LNCAP (cell line): ENCODE measurements around the gene CTBP2.

Experiments
- CTCF ChIP-seq: fragments of 450-650 bp; IDR thresholded peaks from 2 replicates; pipeline ENCODE4 v1.5.1; 2017; ENCODE audit warnings: mild to moderate bottlenecking

Gene CTBP2

GRCh38 chr10:125035588-125036295, 124.6 kb downstream of the CTBP2 start:
- TF ChIP-seq CTCF, result no peak

DNA sequence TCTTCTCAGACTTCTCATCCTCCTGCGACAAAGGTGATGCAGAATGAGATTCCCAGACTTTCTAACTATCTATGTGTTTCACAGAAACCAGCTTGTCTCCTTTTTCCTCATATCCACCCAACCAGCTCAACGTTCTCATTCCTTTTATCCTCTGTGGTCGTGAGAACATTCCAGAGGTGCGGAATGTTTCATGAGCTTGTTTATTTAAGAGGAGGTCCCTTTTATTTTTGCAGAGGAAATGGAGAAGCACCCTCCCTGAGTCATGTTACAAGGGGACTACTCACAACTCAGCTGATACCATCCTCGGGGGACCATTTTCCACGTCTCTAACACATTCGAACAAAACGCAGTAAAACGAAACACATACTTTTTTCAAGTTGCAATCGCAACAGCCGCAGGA, 125.2 kb downstream of the CTBP2 start:
- no peak for TF ChIP-seq CTCF

DNA sequence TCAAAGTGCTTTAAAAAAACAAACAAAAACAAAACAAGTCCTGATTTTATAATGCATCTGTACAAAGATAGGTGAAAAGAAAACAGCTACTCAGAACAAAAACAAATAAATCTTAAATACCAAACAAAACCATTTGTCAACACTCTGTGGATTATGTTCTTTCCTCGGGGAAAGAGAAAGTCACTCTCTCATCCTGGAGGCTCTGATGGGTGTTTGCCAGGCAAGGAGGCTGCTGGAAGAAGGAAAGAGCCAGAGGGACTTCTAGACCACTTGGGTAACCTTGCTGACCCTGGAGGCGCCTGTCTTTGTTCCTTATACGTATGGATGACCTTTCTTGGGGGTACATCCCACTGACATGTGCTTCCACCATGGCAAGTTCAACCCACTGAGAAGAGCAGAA, 125.7 kb downstream of the CTBP2 start:
- no peak for TF ChIP-seq CTCF

DNA sequence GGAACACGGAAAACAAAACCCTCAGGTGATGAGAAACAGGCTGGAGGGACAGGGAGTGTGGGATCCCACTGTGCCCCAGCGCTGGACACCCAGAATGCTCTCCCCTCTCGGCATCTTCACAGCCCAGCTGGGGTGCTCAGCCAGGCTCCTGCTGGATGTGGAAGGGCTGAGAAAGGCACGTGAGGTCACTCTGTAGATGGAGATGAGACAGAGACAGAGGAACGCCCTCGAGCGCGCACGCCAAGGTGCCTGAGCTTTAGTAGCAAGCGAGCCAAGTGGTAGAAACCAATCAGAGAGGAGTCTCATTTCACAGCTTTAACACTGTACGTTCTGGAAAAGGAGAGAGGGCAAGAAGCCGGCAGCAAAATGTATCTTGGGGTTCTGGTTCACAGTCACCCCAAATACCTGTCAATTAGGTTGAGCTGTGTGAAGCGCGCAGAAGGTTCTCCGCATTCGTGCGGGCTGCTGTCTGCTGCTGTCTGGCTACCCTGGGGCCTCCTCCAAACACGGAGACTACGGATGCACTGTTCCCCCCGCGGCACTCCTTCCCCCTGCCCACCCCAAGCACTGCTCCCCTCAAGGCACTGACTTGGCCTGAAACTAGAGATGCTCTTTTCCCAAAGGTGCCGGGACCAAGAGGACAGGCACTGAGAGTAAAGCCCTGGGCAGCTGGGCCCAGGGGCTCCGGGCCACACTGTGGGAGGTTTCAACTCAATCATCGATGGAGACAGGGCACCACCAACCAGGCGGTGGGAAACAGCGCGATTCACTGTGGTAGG, 127.0 kb downstream of the CTBP2 start:
- TF ChIP-seq CTCF, result no peak

GRCh38 chr10:125032474-125033020, 127.8 kb downstream of the CTBP2 start:
- TF ChIP-seq CTCF, result no peak

DNA sequence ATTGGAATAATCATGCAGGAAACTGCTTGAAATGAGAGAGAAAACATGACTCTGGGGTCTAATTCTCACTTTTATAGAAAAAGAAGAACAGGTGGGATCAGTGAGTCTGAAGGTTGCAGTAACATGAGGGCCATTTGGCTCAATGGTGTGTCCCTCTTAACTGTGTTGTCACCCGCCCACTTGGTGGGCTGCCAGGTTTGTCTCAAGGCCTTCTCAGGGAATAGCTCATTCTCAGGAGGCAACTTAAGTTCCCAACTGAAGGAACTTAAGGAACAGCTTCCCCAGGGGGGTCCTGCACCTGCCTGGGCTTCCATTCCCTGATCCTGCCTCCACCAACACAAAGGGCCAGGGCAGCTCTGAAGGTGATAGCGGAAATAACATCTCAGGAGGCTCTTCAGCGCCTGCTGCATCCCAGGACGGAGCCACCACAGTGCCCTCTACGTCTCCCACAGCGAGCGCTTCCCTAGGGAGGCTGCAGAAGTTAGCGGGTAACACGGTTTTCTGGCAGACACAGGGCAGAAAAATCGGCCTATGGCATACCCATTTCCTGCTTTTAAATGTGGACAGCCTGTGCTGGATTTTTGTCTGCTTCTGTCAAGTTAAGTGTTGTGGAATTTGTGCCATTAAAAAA, 129.7 kb downstream of the CTBP2 start:
- TF ChIP-seq CTCF, result no peak

DNA sequence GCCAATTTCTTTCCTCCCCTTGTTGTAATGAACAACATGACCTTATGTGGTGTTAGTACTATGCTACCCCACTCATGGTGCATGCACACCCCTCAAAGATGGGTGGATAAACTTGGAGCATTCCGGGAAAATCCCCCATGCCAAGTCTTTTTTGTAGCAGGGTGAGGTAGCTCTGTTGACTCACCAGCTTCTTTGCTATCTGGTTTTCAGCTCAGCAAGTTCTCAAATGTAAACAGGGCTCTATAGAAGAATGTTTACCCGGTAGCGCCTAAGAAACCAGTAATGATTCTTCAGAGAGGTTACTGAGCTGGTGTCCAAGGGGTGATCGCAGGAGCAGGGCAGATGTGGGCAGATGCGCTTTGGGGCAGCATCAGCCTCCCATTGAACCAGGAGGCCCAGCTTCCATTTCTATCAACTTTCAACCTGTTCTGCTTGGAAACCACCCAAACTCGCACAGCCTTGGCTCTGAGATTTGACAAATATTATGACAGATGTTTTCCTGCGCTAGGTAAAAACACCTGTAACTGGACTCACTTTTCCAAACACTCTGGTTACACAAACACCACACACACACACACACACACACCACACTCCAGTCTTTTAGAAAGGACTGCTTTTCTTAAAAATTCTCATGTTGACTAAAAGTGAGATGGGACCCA, 130.7 kb downstream of the CTBP2 start:
- TF ChIP-seq CTCF, result no peak
